Mesendoderm (in vitro differentiated cells): ENCODE data around the gene ABR.

Experiments used
- DNase-seq: peaks from one replicate; pipeline ENCODE4 v3.0.0; 2013
- H2AK5ac ChIP-seq: 2 replicates; pipeline ENCODE4 v1.6.1; 2013; ENCODE audit warnings: low read length, inconsistent platforms
- H2BK120ac ChIP-seq: 2 replicates; pipeline ENCODE4 v1.6.1; 2013; ENCODE audit warnings: low read depth, mild to moderate bottlenecking, low read length, moderate library complexity, mixed read lengths
- H2BK15ac ChIP-seq: replicated peaks from 2 replicates; pipeline ENCODE4 v1.6.1; 2013; ENCODE audit warnings: low read depth, mild to moderate bottlenecking, moderate library complexity
- H2BK5ac ChIP-seq: 2 replicates; pipeline ENCODE4 v1.6.1; 2013; ENCODE audit warnings: low read length, inconsistent platforms
- H3K18ac ChIP-seq: 2 replicates; pipeline ENCODE4 v1.6.1; 2013; ENCODE audit warnings: mild to moderate bottlenecking, low read length, mixed read lengths
- H3K23ac ChIP-seq: one replicate; pipeline ENCODE4 v1.6.1; 2013; ENCODE audit warnings: low read length
- H3K27ac ChIP-seq: 2 replicates; pipeline ENCODE4 v1.5.1; 2013; ENCODE audit warnings: low read depth, mild to moderate bottlenecking, inconsistent platforms, low read length, moderate library complexity
- H3K27me3 ChIP-seq: 2 replicates; pipeline ENCODE4 v1.6.1; 2013; ENCODE audit warnings: low read length, control low read depth, mild to moderate bottlenecking, inconsistent platforms; ENCODE audit not compliant: insufficient read depth, poor library complexity
- H3K36me3 ChIP-seq: 2 replicates; pipeline ENCODE4 v1.6.1; 2013; ENCODE audit warnings: low read length, inconsistent platforms; ENCODE audit not compliant: control insufficient read depth, insufficient read depth
- H3K4ac ChIP-seq: one replicate; pipeline ENCODE4 v1.6.1; 2013; ENCODE audit warnings: low read depth, mild to moderate bottlenecking, low read length, moderate library complexity
- H3K4me1 ChIP-seq: 2 replicates; pipeline ENCODE4 v1.6.1; 2013; ENCODE audit warnings: low read depth, low read length, inconsistent platforms; ENCODE audit not compliant: control insufficient read depth
- H3K4me2 ChIP-seq: 2 replicates; pipeline ENCODE4 v1.6.1; 2013; ENCODE audit warnings: low read length
- H3K4me3 ChIP-seq: 2 replicates; pipeline ENCODE4 v1.5.1; 2013; ENCODE audit warnings: mild to moderate bottlenecking, low read length
- H3K56ac ChIP-seq: one replicate; pipeline ENCODE4 v1.6.1; 2013; ENCODE audit warnings: low read length
- H3K79me1 ChIP-seq: 2 replicates; pipeline ENCODE4 v1.6.1; 2013; ENCODE audit warnings: low read length, inconsistent platforms
- H3K79me2 ChIP-seq: 2 replicates; pipeline ENCODE4 v1.6.1; 2013; ENCODE audit warnings: mild to moderate bottlenecking, low read length; ENCODE audit not compliant: control insufficient read depth, insufficient read depth
- H3K9ac ChIP-seq: 2 replicates; pipeline ENCODE4 v1.6.1; 2013; ENCODE audit warnings: low read length, inconsistent platforms
- H4K5ac ChIP-seq: one replicate; pipeline ENCODE4 v1.6.1; 2013; ENCODE audit warnings: low read length
- H4K8ac ChIP-seq: one replicate; pipeline ENCODE4 v1.6.1; 2013; ENCODE audit warnings: low read depth, mild to moderate bottlenecking, control low read depth, low read length, moderate library complexity
- WGBS: extraction: QIAGEN DNeasy Blood & Tissue Kit; methylation state at CpG from one replicate; pipeline ENCODE4 v1.1.7; 2013; ENCODE audit warnings: low lambda C conversion rate, missing lambda C conversion rate; ENCODE audit not compliant: insufficient coverage; ENCODE audit errors: extremely low coverage; 5-methylcytosine and 5-hydroxymethylcytosine counted together

Gene ABR

DNA sequence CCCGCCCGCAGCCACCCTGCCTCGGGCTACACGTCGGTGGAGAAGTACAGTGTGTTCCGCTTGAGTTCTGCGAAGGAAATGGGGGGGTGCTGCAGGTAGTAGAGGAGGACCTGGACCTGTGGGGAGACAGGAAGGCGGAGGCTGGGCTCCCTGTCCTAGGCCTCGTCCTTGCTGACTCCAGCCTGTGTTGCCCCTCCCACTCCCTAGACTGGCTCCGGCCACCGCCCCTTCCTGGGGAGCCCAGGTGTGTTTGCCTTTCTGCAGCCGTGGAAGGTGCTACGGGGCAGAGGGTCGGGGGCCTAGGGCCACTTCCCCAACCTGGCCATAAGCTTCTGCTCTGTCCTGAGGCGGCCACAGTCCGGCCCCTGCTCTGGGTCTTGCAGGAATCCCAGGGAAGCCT lies 173.7 kb downstream of the ABR start:
- no peak overlapping the region for H3K4me2 ChIP-seq
- WGBS, result no CpG with 5 or more reads among the region's 16 CpGs
- H3K18ac ChIP-seq, result no peak overlapping the region

DNA sequence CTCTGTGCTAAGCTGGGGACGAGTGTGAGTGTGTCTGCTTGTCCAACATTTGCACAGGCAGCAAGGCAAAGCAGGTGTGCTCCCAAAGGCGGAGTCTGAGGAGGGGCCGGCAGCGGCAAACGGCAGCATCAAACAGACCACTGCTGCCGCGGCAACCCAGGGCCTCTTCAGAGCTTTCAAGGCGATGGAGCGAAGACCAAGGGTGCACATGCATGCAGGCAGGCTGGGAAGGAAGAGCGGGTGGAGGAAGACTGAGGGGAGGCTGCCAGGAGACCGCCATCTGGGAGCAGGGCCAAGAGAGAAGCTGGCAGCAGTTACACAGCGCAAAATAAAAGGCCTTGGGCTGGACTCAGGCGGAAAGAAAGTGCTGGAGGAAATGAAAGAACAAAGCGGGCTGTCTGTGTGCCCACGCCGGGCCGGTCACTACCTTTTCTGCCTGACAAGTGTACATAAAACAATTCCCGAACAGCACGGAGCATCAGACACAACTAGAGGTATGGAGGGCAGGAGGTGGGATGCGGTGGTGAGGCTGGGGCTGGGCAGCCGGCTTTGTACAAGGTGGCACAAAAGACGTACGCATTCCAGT lies 174.3 kb downstream of the ABR start:
- H4K5ac ChIP-seq, result no peak overlapping the region
- no peak overlapping the region for H3K56ac ChIP-seq
- H2BK15ac ChIP-seq, result no peak overlapping the region
- no peak overlapping the region for H3K23ac ChIP-seq
- no peak overlapping the region for H3K18ac ChIP-seq
- no peak overlapping the region for H3K27ac ChIP-seq
- H3K4me3 ChIP-seq, result no peak overlapping the region
- peaks cover 5% of the 10 kb centered on the region for H3K36me3 ChIP-seq
- no peak overlapping the region for H4K8ac ChIP-seq
- no peaks in the 10 kb centered on the region for H3K79me2 ChIP-seq
- H3K9ac ChIP-seq, result no peak overlapping the region
- DNase-seq, result peak; percentile 26
- H3K4me1 ChIP-seq, result no peaks in the 10 kb centered on the region
- H3K27me3 ChIP-seq, result no peaks in the 10 kb centered on the region
- no CpG with 5 or more reads among the region's 23 CpGs for WGBS
- H2BK120ac ChIP-seq, result no peak overlapping the region
- no peak overlapping the region for H3K4ac ChIP-seq
- H3K4me2 ChIP-seq, result no peak overlapping the region
- no peaks in the 10 kb centered on the region for H3K79me1 ChIP-seq
- no peak overlapping the region for H2BK5ac ChIP-seq
- H2AK5ac ChIP-seq, result no peak overlapping the region

More for the DNA sequence above, 173.7 kb downstream of the ABR start:
- Histone ChIP-seq H3K4ac (no peak overlapping the region), H2BK120ac (no peak overlapping the region), H3K27ac (no peak overlapping the region), H3K79me1 (no peaks in the 10 kb centered on the region), H4K5ac (no peak overlapping the region), H3K79me2 (no peaks in the 10 kb centered on the region), H3K27me3 (no peaks in the 10 kb centered on the region), H3K4me1 (no peaks in the 10 kb centered on the region), H3K36me3 (peaks cover 3% of the 10 kb centered on the region), H2AK5ac (no peak overlapping the region), H3K9ac (no peak overlapping the region), H3K4me3 (no peak overlapping the region), H2BK15ac (no peak overlapping the region), H3K23ac (no peak overlapping the region), H3K56ac (no peak overlapping the region), H4K8ac (no peak overlapping the region), H2BK5ac (no peak overlapping the region)
- DNase-seq, result no peak

DNA sequence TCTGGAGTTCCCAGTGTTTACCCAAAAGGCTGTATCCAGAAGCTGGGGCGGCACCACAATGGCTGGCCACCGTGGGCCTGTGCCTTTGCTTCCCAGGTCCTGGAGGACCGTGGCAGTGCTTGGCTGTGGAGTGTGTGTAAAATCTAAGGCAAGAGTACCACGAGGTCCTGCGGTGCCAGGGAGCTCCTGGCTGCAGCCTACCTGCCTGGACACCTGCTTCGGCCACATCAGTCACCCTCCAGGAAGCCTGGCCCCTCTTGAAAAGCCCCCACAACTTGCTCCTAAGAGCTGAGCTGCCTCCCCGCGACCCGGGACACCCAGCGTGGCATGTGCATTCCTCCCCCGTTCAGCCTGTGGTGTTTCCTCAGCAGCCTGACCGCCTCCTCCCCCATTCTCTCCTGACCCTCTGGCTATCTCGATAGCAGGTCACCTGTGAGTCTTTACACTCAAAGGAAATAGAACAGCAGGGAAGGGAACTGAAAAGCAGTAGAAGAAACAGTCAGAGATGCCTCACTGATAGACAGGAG lies 174.9 kb downstream of the ABR start:
- Histone ChIP-seq H3K36me3 (peaks cover 7% of the 10 kb centered on the region), H3K27ac (no peak overlapping the region), H2BK120ac (no peak overlapping the region), H3K4me3 (no peak overlapping the region), H3K56ac (no peak overlapping the region), H2BK15ac (no peak overlapping the region), H3K4me2 (no peak overlapping the region), H3K9ac (no peak overlapping the region), H2AK5ac (no peak overlapping the region), H3K23ac (no peak overlapping the region), H3K27me3 (no peaks in the 10 kb centered on the region), H2BK5ac (no peak overlapping the region), H3K18ac (no peak overlapping the region), H3K4me1 (no peaks in the 10 kb centered on the region), H3K79me1 (no peaks in the 10 kb centered on the region), H4K5ac (no peak overlapping the region), H4K8ac (no peak overlapping the region), H3K79me2 (no peaks in the 10 kb centered on the region), H3K4ac (no peak overlapping the region)
- WGBS, result no CpG with 5 or more reads among the region's 13 CpGs
- peak; percentile 67 for DNase-seq

DNA sequence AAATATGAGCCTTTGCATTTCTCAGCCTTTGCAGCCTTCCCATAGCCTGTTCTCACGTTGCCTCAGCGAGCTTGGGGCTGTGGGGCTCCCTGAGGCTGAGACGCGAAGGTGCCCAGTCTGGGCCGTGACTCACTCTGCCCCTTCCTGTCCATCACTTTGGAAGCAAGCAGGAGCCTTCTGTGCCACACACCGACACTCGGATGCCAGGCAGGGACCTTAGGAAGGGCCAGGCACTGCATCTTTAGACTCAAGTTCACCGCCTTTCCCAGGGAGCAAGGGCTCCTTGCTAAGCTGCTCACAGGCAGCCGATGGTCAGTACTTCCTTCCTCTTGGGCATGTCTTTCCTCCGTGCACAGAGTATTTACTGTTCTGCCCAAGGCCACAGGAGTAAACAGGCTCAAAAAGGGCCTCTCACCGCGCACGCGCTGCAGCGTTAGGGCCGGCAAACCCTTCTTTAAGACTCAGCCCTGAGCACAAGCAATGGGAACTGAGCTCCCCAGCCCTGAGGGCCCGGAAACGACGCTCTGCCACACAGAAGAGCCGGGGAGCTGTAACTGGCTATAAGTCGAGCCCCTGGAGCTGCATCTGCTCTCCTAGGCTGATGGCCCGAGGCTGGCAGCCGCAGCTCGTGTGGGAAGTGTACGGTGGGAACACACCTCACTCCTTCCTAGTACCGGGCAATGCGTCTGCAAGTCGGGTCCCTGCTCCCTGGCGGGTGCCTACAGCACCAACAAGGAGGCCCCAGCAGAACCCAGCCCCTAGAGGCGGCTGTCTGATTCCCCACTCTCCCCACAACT lies 175.6 kb downstream of the ABR start:
- H3K27ac ChIP-seq, result no peak overlapping the region
- H2BK5ac ChIP-seq, result no peak overlapping the region
- WGBS, result no CpG with 5 or more reads among the region's 30 CpGs
- no peaks in the 10 kb centered on the region for H3K27me3 ChIP-seq
- no peaks in the 10 kb centered on the region for H3K79me2 ChIP-seq
- no peak overlapping the region for H3K9ac ChIP-seq
- no peak overlapping the region for H4K8ac ChIP-seq
- no peak overlapping the region for H3K4me2 ChIP-seq
- H2AK5ac ChIP-seq, result no peak overlapping the region
- no peak overlapping the region for H3K23ac ChIP-seq
- no peak overlapping the region for H4K5ac ChIP-seq
- H3K56ac ChIP-seq, result no peak overlapping the region
- no peak overlapping the region for H2BK15ac ChIP-seq
- H3K4me3 ChIP-seq, result no peak overlapping the region
- no peak for DNase-seq
- H3K18ac ChIP-seq, result no peak overlapping the region
- peaks cover 2% of the 10 kb centered on the region for H3K79me1 ChIP-seq
- peaks cover 7% of the 10 kb centered on the region for H3K36me3 ChIP-seq
- H3K4ac ChIP-seq, result no peak overlapping the region
- H3K4me1 ChIP-seq, result no peaks in the 10 kb centered on the region
- H2BK120ac ChIP-seq, result no peak overlapping the region

DNA sequence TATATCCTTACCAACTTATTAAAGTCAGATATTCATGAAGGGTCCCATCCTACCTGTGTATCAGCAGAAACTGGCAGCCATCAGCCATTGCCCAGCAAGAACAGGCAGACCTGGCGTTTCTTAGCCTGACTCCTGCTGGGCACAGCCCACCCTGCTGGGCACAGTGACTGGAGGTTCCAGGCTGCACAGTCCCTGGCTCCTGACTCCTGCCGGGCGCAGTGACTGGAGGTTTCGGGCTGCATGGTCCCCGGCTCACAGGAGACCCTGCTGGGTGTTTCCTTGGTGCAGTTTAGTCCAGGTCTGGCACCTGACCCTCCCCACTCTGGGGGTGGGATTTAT lies 176.2 kb downstream of the ABR start:
- Histone ChIP-seq H2BK15ac (no peak overlapping the region), H4K5ac (no peak overlapping the region), H3K79me2 (no peaks in the 10 kb centered on the region), H3K36me3 (peaks cover 7% of the 10 kb centered on the region), H3K27ac (no peak overlapping the region), H2BK5ac (no peak overlapping the region), H3K4me3 (no peak overlapping the region), H3K18ac (no peak overlapping the region), H3K56ac (no peak overlapping the region), H3K23ac (no peak overlapping the region), H2BK120ac (no peak overlapping the region), H3K27me3 (no peaks in the 10 kb centered on the region), H3K79me1 (peaks cover 2% of the 10 kb centered on the region), H3K9ac (no peak overlapping the region), H3K4me1 (no peaks in the 10 kb centered on the region), H2AK5ac (no peak overlapping the region), H4K8ac (no peak overlapping the region), H3K4me2 (no peak overlapping the region), H3K4ac (no peak overlapping the region)
- no CpG with 5 or more reads among the region's 5 CpGs for WGBS
- no peak for DNase-seq
